A172 (cell line): Measurements from ENCODE around the gene C9. TPM values are rescaled to one million over a fixed set of nuclear protein-coding genes. Genes with fewer than 3 reads are reported as not detected.
A peak's percentile ranks its signal among the peaks of the same experiment; 100 is the strongest.
"Not testable (repeated sequence)": the region's sequence is repeated elsewhere in the genome, so short reads cannot be mapped to it uniquely, and the experiment has no call there.

Source experiments
- DNase-seq: peaks from one replicate; pipeline ENCODE4 v3.0.0-alpha.2; 2015; ENCODE audit warnings: low spot score
- total RNA-seq: library from RNA; depleted of rRNA; stranded (reverse); fragments of >200 nt; shearing (Covaris generic); gene quantifications from 2 replicates; pipeline ENCODE4 v1.2.3, GENCODE V29; 2014; rRNA removed

The C9 gene
- total RNA-seq = not detected in 2 replicates

GRCh38 chr5:39364367-39364766 is at the start of gene C9:
Gene C9, minus strand, starts transcription at chr5:39364495. Its CDS starts 31 bp downstream, at chr5:39364464.
- no peak for DNase-seq

GRCh38 chr5:39413771-39414170 is 49.5 kb upstream of the C9 start:
- DNase-seq = no peak

GRCh38 chr5:39412721-39413394 is 48.6 kb upstream of the C9 start:
- DNase-seq = no peak

GRCh38 chr5:39411985-39412384 is 47.7 kb upstream of the C9 start:
- DNase-seq = no peak

- DNase-seq = no peak
These were observed 46.8 kb upstream of the C9 start for GRCh38 chr5:39411061-39411460.

GRCh38 chr5:39409033-39409432 is 44.7 kb upstream of the C9 start:
- DNase-seq = no peak

- no peak for DNase-seq
These were observed 41.0 kb upstream of the C9 start for GRCh38 chr5:39405083-39405843.

GRCh38 chr5:39403761-39404160 is 39.5 kb upstream of the C9 start:
- not testable (repeated sequence) for DNase-seq

- DNase-seq = not testable (repeated sequence)
These were observed 37.8 kb upstream of the C9 start for GRCh38 chr5:39402140-39402539.

- DNase-seq = no peak
These were observed 36.7 kb upstream of the C9 start for GRCh38 chr5:39400713-39401578.

GRCh38 chr5:39399135-39400036 is 35.1 kb upstream of the C9 start:
- DNase-seq = peak; percentile 97

GRCh38 chr5:39396843-39397242 is 32.5 kb upstream of the C9 start:
- no peak for DNase-seq

GRCh38 chr5:39395521-39395920 is 31.2 kb upstream of the C9 start:
- DNase-seq = no peak

- peak; percentile 33 for DNase-seq
These were observed 30.7 kb upstream of the C9 start for GRCh38 chr5:39394946-39395345.

- DNase-seq = no peak
These were observed 26.6 kb upstream of the C9 start for GRCh38 chr5:39390945-39391344.

GRCh38 chr5:39387293-39387692 is 23.0 kb upstream of the C9 start:
- DNase-seq = no peak

- DNase-seq = no peak
These were observed 20.0 kb upstream of the C9 start for GRCh38 chr5:39384271-39384670.

GRCh38 chr5:39381376-39381775 is 17.1 kb upstream of the C9 start:
- DNase-seq = no peak

- no peak for DNase-seq
These were observed 15.4 kb upstream of the C9 start for GRCh38 chr5:39379693-39380092.

GRCh38 chr5:39377613-39378012 is 13.3 kb upstream of the C9 start:
- DNase-seq = no peak

GRCh38 chr5:39376293-39376714 is 12.0 kb upstream of the C9 start:
- DNase-seq = peak; percentile 68
